RPMI8226 (cell line): ENCODE results near the gene SPRTN.
A peak's percentile ranks its signal among the peaks of the same experiment; 100 is the strongest.

Experiments
- DNase-seq: peaks from one replicate; pipeline ENCODE4 v3.0.0-alpha.2; 2015

SPRTN gene, protein sequence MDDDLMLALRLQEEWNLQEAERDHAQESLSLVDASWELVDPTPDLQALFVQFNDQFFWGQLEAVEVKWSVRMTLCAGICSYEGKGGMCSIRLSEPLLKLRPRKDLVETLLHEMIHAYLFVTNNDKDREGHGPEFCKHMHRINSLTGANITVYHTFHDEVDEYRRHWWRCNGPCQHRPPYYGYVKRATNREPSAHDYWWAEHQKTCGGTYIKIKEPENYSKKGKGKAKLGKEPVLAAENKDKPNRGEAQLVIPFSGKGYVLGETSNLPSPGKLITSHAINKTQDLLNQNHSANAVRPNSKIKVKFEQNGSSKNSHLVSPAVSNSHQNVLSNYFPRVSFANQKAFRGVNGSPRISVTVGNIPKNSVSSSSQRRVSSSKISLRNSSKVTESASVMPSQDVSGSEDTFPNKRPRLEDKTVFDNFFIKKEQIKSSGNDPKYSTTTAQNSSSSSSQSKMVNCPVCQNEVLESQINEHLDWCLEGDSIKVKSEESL

GRCh38 chr1:231338270-231339128, at the start of gene SPRTN:
Gene SPRTN, plus strand, starts transcription at chr1:231338293. Its CDS starts 91 bp downstream, at chr1:231338384.
- peak; percentile 19 for DNase-seq

GRCh38 chr1:231295938-231296337, 42.2 kb upstream of the SPRTN start:
- no peak for DNase-seq

DNA sequence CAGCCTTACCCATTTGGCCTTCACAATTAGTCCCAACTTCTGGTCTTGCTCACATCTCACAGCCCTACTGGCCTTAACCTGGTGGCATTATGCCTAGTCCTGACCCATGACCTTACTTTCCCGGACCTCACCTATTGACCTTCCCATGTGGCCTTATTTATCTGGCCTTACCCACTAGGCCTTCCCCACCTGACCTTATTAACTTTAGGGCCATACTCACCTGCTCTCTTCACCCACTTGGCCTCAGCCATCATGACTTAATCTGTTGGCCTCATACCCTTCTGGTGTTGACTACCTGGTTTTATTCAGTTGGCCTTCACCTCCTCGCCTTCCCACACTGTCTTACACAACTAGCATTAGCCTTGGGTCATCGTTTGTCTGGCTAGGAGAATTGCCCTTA, 36.1 kb upstream of the SPRTN start:
- no peak for DNase-seq

GRCh38 chr1:231310391-231310934, 27.6 kb upstream of the SPRTN start:
- no peak for DNase-seq

DNA sequence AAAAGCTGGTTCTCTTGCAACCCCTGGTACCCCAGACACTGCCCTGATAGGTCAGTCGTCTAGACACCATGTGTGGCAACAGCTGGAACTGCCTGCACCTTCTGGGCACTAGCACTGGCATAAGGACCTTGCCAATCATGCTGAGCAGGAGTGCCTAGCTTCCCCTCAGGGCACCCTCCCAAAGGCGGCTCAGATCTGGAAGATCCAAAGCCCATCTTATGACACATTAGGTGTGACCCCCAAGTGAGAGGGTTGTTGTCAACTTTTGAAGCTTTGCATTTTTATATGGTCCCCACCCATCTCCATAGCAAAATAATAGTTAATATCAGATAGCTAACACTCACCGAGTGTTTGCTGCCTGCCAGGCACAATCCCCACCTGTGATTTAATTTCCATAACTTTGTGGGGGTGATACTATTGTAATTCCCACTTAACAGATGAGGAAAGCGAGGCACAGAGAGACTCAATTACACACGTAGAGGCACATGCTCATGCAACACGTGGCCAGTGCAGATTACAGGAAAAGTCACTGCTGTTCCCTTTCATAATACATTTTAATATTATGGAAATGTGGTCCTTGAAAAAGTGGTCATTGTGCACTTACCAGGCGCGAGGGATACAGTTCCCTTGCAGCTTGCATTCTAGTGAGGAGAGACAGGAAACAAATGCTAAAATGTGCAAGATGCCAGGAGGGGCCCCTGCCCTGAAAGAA, 26.2 kb upstream of the SPRTN start:
- no peak for DNase-seq

GRCh38 chr1:231312432-231312788, 25.7 kb upstream of the SPRTN start:
- DNase-seq = no peak

- no peak for DNase-seq
Measured at GRCh38 chr1:231313661-231314060, 24.4 kb upstream of the SPRTN start.

DNA sequence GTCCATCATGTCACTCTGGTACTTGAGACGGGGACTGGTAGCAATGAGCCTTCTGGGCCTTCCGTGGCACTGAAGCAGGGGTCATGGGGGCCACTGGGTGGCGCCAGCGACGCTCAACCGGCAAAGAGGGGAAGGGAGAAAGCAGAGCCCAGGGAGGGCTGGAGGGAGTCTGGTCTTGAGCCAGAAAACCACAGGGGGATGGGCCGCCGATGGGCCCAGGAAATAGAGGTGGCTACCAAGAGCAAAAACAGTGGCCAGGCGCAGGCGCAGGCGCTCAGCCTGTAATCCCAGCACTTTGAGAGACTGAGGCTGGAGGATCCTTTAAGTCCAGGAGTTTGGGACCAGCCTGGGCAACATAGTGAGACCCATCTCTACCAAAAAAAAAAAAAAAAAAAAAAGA, 22.2 kb upstream of the SPRTN start:
- peak; percentile 64 for DNase-seq

DNA sequence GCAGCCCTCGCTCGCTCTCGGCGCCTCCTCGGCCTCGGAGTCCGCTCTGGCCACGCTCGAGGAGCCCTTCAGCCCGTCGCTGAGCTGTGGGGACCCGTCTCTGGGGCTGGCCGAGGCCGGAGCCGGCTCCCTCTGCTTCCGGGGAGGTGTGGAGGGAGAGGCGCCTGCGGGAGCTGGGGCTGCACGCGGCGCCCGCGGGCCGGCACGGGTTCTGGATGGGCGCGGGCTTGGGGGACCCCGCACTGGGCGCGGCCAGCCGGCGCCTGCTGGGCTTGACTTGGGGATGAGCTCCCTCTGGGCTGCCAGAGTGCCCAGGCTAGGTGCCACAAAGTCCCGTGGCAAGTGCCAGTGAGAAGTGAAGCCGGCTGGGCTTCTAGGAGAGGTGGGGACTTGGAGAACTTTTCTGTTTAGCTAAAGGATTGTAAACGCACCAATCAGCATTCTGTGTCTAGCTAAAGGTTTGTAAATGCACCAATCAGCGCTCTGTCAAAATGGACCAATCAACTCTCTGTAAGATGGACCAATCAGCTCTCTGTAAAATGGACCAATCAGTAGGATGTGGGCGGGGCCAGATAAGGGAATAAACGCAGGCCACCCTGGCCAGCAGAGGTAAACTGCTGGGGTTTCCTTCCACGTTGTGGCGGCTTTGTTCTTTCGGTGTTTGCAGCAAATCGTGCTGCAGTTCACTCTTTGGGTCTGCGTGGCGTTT, 20.6 kb upstream of the SPRTN start:
- DNase-seq = no peak

DNA sequence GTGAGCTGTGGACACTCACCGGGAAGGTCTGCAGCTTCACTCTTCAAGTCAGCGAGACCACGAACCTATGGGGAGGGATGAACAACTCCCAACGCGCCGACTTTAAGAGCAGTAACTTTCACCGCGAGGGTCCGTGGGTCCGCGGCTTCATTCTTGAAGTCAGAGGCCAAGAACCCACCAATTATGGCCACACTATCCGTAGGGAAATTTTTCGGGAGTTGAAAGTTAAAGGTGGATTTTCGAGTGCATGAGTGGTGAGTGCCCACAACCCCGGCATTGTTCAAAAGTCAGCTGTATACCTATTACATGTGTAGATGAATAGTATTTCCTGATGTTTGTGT, 20.1 kb upstream of the SPRTN start:
- no peak for DNase-seq

GRCh38 chr1:231318568-231318967, 19.5 kb upstream of the SPRTN start:
- DNase-seq = no peak

DNA sequence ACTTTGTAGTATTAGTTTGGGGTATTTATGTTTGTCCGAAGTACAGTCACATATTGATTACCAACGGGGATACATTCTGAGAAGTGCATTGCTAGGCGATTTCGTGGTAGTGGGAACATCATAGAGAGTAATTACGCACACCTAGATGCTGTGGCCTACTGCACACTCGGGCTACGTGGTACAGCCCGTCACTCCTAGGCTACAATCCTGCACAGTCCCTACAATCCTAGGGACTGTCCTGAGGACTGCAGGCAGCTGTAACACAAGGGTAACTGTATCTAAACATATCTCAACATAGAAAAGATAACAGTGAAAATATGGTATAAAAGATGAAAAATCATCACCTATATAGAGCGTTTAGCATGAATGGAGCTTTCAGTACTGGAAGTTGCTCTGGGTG, 19.0 kb upstream of the SPRTN start:
- no peak for DNase-seq

DNA sequence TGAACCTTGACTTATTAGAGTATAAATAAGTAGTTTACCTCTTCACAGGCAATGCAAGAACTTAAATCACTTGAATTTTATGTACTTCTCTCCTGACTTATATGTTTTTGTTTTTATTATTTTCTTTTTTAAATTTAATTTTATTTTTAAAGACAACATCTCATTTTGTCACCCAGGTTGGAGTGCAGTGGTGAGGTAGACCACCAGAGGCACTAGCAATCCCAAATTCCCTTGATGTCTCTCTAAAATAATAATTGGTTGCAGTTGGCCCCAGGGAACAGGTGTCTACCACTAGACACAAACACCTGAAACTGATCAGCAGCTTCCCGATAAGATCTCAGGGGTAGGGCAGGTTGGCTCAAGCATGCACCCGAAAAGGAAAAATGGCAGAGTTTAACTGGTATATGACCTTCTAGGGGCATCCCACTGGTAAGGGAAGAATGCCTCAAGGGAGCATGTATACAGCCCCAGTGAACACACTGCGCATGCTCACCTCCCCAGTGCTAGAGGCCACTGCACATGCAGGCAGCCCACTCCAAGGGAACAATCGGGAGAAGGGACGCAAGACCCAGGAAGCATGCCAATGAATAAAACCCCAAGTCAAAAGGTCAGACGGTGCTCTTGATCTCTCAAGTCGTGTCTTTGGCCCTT, 15.1 kb upstream of the SPRTN start:
- no peak for DNase-seq

GRCh38 chr1:231324660-231325059, 13.4 kb upstream of the SPRTN start:
- no peak for DNase-seq

GRCh38 chr1:231326248-231326647, 11.8 kb upstream of the SPRTN start:
- no peak for DNase-seq

DNA sequence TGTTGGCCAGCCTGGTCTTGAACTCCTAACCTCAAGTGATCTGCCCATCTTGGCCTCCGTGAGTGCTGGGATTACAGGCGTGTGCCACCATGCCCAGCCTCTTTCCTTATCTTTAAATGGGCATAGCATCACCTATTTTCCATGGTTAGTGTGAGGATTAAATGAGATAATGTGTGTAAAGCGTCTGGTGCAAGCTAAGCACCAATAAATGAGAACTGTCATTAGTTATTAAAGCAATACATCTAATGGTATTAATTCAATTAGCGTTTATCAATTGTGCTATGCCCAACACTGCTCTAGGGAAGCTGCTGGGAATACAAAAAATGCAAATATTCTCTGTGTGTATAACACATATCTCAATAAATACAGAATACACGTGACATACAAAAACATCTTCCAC, 10.5 kb upstream of the SPRTN start:
- DNase-seq = no peak

- no peak for DNase-seq
Measured at GRCh38 chr1:231329483-231329882, 8.6 kb upstream of the SPRTN start.

GRCh38 chr1:231332761-231333160, 5.3 kb upstream of the SPRTN start:
- no peak for DNase-seq

- DNase-seq = no peak
Measured at GRCh38 chr1:231334079-231334666, 3.9 kb upstream of the SPRTN start.

GRCh38 chr1:231334952-231335351, 3.1 kb upstream of the SPRTN start:
- DNase-seq = no peak
